Adrenal gland (tissue), 5 donors: ENCODE results near the gene ECSCR.

ENCODE experiments used
- CTCF ChIP-seq, 6 experiments: fragments of 450-650 bp in 4 of 6; fragments of 200-600 bp in 2 of 6; sonication (generic) in 1 of 6; IDR thresholded peaks; 1 replicate in 5 of 6; 2 replicates in 1 of 6; pipeline versions ENCODE4 v1.5.1 to v1.8.0; 2016 to 2021; ENCODE audit warnings: antibody characterized with exemption in 6 of 6, mild to moderate bottlenecking in 2 of 6, moderate library complexity in 1 of 6
- POLR2A ChIP-seq, 2 donors: fragments of 450-650 bp; IDR thresholded peaks; one replicate each; pipeline ENCODE4 v1.6.1; 2017; ENCODE audit warnings: antibody characterized with exemption in 2 of 2, mild to moderate bottlenecking in 2 of 2, moderate library complexity in 1 of 2
- donor health status: DM: no; HTN: no; CAD: no.

DNA sequence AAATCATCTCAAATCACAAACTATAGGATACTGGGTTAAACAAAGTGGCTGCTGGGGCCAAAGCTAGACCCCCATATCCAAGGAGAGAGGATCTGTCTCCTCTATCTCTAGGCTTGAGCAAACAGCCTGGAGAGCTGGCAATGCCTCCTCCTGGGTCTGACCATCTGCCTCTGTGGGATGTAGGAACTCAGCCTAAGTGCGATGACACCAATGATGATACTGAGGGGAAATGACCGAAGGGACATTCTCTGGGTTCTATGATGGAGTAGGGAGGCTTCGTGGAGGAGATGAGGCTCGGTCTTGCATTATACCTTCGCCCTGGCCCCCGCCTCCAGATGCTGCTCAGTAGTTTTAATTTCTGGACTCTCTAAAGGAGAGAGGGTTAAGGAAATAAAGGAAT is 49.4 kb downstream of the ECSCR start:
- TF ChIP-seq CTCF (IDR thresholded peaks at IDR 0.05) (no peak), POLR2A (IDR thresholded peaks at IDR 0.05) (no peak)
